Measurements from ENCODE around the gene MRPL37.

MRPL37 gene

DNA sequence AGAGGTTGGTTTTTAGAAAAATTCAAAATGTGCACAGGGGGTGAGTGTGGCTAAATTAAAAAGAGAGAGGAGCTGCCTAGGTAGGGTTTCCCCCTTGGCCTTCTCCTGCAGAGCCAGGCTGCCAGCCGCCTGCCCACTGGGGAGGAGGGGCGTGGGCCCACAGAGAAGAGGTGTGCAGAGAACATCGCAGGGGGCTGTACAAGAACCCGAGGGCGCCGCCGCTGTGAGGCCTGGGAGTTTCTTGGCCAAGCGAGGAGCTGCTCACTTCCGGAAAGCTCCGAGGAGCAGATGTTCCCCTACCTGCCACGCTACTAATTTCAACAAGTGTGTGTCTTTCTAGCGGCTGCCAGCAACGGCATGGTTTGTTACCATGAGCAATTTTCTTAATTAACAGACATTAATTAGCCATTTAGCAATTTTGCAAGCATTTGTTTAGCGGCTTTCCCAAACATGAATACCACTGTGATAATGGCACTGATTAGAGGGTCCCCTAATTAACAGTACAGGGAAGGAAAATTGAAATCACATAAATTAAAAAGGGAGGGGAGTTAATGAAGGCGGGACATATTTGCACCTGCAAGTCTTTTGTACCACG, 59.7 kb downstream of the MRPL37 start:
- Histone ChIP-seq H3K4me1 (ENCODE audit: control insufficient read depth, low read depth, low read length) (peaks cover 11% of the 10 kb centered on the region), H3K27me3 (ENCODE audit: control insufficient read depth, insufficient read depth, low read length) (no peaks in the 10 kb centered on the region), H3K9me3 (ENCODE audit: control insufficient read depth, low read depth, low read length) (no peaks in the 10 kb centered on the region), H3K4me3 (ENCODE audit: low read length) (no peak overlapping the region), H3K9ac (ENCODE audit: low read length) (no peak overlapping the region), H3K27ac (ENCODE audit: low read length) (no peak overlapping the region), H3K36me3 (ENCODE audit: control insufficient read depth, low read depth, low read length) (no peaks in the 10 kb centered on the region)

DNA sequence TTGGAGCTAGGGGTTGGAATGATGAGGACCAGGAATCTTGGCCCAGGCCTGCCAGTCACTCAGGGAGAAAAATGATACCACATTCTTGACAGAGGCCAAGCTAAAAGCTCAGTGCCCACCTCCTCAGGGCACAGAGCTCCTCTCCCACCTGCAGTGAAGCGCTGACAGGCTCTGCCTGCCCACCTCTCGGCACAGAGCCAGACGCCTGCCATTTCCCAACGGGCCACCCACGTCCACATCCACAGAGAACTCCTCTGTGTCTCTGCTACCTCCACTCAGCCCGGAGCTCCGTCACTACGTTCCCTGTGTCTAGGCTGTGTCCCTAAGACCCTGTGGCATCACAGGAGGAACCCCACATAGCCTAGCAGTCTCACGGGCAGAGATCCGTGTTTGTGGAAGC, 60.8 kb downstream of the MRPL37 start:
- Histone ChIP-seq H3K4me3 (ENCODE audit: low read length) (no peak overlapping the region), H3K27me3 (ENCODE audit: control insufficient read depth, insufficient read depth, low read length) (no peaks in the 10 kb centered on the region), H3K9me3 (ENCODE audit: control insufficient read depth, low read depth, low read length) (no peaks in the 10 kb centered on the region), H3K36me3 (ENCODE audit: control insufficient read depth, low read depth, low read length) (no peaks in the 10 kb centered on the region), H3K9ac (ENCODE audit: low read length) (no peak overlapping the region), H3K4me1 (ENCODE audit: control insufficient read depth, low read depth, low read length) (peaks cover 11% of the 10 kb centered on the region), H3K27ac (ENCODE audit: low read length) (no peak overlapping the region)

DNA sequence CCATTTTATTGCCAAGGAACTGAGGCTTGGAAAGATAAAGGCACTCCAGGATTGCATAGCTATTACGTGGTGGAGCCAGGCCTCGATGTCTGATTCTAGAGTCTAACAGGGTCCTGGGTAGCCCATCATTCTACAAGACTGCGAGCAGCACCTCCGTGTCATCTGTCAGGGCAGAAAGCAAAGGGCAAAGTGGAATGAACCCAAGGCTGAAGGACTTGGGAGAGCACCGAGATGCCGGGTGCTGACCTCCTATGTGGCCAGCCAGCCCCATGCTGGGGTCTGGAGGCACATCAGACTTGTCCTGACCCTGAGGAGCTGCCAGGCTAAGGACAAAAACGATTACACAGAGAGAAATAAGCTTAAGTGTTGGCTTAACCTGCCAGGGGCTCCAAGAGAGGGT, 62.3 kb downstream of the MRPL37 start:
- H3K27me3 ChIP-seq (ENCODE audit: control insufficient read depth, insufficient read depth, low read length), result no peaks in the 10 kb centered on the region
- no peak overlapping the region for H3K9ac ChIP-seq (ENCODE audit: low read length)
- H3K9me3 ChIP-seq (ENCODE audit: control insufficient read depth, low read depth, low read length), result no peaks in the 10 kb centered on the region
- no peak overlapping the region for H3K27ac ChIP-seq (ENCODE audit: low read length)
- no peaks in the 10 kb centered on the region for H3K36me3 ChIP-seq (ENCODE audit: control insufficient read depth, low read depth, low read length)
- peaks cover 3% of the 10 kb centered on the region for H3K4me1 ChIP-seq (ENCODE audit: control insufficient read depth, low read depth, low read length)
- no peak overlapping the region for H3K4me3 ChIP-seq (ENCODE audit: low read length)

DNA sequence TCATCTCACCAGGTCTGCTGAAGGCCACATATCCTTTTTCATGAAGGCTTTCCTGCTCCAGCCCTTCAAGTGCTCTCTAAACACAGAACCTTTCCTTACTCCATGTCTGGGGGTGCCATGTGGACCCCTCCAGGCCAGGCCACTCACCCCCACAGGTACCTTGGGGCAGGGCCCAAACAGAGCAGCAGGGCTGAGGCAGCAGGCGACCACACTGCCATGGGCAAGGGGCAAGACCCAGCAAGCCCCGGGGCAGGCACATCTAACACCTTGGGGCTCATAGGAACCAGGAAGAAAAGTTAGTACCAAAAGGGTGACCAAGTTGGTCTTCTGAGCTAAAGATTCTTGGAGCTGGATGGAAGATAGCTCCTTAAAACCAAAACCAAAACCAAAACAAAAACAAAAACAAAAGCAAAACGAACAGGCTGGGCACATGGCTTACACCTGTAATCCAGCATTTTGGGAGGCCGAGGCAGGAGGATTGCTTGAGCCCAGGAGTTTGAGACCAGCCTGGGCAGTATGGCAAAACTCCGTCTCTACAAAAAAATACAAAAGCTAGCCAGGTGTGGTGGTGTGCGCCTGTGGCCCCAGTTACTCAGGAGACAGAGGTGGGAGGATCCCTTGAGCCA, 63.7 kb downstream of the MRPL37 start:
- Histone ChIP-seq H3K27me3 (ENCODE audit: control insufficient read depth, insufficient read depth, low read length) (no peaks in the 10 kb centered on the region), H3K27ac (ENCODE audit: low read length) (no peak overlapping the region), H3K4me3 (ENCODE audit: low read length) (no peak overlapping the region), H3K4me1 (ENCODE audit: control insufficient read depth, low read depth, low read length) (no peaks in the 10 kb centered on the region), H3K9ac (ENCODE audit: low read length) (no peak overlapping the region), H3K36me3 (ENCODE audit: control insufficient read depth, low read depth, low read length) (no peaks in the 10 kb centered on the region), H3K9me3 (ENCODE audit: control insufficient read depth, low read depth, low read length) (no peaks in the 10 kb centered on the region)

DNA sequence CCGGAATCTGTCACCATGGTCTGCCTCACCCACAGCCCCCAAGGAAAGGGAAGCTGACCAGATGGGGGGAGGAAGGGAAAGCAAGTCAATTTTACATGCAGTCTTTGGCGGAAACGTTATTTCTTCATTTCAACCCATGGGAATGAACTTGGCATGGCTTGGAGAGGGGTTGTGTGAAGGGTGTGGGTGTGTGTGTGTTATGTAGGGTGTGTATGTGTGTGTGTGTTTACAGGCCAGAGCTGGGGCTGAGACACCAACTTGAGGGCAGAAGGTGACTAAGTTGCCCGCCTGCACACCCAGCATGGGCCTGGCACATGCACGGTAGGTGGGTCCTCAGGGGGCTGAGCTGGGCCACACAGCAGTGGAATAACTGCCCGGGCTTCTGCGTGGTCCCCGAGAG, 65.2 kb downstream of the MRPL37 start:
- no peaks in the 10 kb centered on the region for H3K36me3 ChIP-seq (ENCODE audit: control insufficient read depth, low read depth, low read length)
- H3K9ac ChIP-seq (ENCODE audit: low read length), result no peak overlapping the region
- no peaks in the 10 kb centered on the region for H3K4me1 ChIP-seq (ENCODE audit: control insufficient read depth, low read depth, low read length)
- no peaks in the 10 kb centered on the region for H3K9me3 ChIP-seq (ENCODE audit: control insufficient read depth, low read depth, low read length)
- no peaks in the 10 kb centered on the region for H3K27me3 ChIP-seq (ENCODE audit: control insufficient read depth, insufficient read depth, low read length)
- H3K4me3 ChIP-seq (ENCODE audit: low read length), result no peak overlapping the region
- no peak overlapping the region for H3K27ac ChIP-seq (ENCODE audit: low read length)

DNA sequence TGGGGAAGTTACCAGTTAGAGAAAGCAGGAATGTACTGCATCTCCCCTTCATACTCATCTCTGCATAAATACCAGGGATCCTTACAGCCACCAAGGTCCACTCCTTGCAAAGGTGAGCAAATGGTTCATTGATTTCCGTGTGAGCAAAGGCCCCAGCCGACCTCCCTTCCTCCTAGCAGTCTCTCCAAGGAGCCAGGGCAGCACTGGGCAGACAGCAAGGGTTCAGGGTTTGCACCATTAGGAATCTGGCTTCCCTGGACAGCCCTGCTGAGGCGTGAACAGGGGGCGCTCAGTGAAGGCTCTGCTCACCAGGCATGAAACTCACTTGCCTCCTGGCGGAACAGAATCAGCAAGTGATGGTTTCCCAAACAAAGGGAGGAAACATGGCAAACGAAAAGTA, 65.7 kb downstream of the MRPL37 start:
- Histone ChIP-seq H3K4me1 (ENCODE audit: control insufficient read depth, low read depth, low read length) (no peaks in the 10 kb centered on the region), H3K27ac (ENCODE audit: low read length) (no peak overlapping the region)

DNA sequence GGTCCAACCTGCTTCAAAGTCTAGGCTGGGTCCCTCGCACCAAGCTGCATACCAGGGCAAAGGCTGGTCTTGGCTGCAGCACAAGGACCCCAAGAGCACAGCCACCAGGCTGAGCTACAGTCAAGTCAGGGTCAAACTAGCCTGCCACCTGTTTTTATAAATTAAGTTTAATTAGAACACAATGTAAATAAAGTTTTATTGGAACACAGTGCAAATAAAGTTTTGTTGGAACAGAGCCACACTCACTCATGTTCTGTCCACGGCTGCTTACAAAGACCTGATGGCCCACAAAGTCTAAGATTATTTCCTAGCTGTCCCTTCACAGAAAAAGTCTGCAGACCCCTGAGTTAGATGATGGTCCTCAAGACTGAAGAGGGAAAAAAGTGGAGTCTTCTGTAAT, 66.2 kb downstream of the MRPL37 start:
- Histone ChIP-seq H3K9me3 (ENCODE audit: control insufficient read depth, low read depth, low read length) (no peaks in the 10 kb centered on the region), H3K36me3 (ENCODE audit: control insufficient read depth, low read depth, low read length) (no peaks in the 10 kb centered on the region), H3K4me3 (ENCODE audit: low read length) (no peak overlapping the region), H3K9ac (ENCODE audit: low read length) (no peak overlapping the region), H3K27ac (ENCODE audit: low read length) (no peak overlapping the region), H3K27me3 (ENCODE audit: control insufficient read depth, insufficient read depth, low read length) (no peaks in the 10 kb centered on the region), H3K4me1 (ENCODE audit: control insufficient read depth, low read depth, low read length) (no peaks in the 10 kb centered on the region)

More for the DNA sequence above, 65.7 kb downstream of the MRPL37 start:
- no peaks in the 10 kb centered on the region for H3K36me3 ChIP-seq (ENCODE audit: control insufficient read depth, low read depth, low read length)
- H3K4me3 ChIP-seq (ENCODE audit: low read length), result no peak overlapping the region
- no peaks in the 10 kb centered on the region for H3K9me3 ChIP-seq (ENCODE audit: control insufficient read depth, low read depth, low read length)
- H3K9ac ChIP-seq (ENCODE audit: low read length), result no peak overlapping the region
- no peaks in the 10 kb centered on the region for H3K27me3 ChIP-seq (ENCODE audit: control insufficient read depth, insufficient read depth, low read length)

DNA sequence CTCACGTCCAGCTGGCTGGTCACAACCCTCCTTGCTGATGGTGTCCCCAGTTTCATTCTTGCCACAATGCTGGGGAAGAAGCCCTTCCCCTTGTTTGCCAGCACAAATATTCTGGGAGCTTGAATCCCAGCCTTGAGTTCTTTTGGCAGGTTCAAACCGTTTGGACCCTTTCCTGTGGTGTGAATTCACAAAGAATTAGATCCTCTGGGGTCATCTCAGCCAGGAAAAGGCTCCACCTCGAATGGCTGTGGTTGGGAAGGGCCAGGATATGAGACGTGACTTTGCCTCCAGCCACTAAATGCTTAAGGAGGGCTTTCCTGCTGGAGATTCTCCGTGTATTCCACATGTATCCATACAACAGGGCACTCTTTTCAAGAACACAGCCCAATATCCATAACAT, 66.9 kb downstream of the MRPL37 start:
- no peaks in the 10 kb centered on the region for H3K4me1 ChIP-seq (ENCODE audit: control insufficient read depth, low read depth, low read length)
- no peaks in the 10 kb centered on the region for H3K36me3 ChIP-seq (ENCODE audit: control insufficient read depth, low read depth, low read length)
- no peak overlapping the region for H3K4me3 ChIP-seq (ENCODE audit: low read length)
- no peak overlapping the region for H3K27ac ChIP-seq (ENCODE audit: low read length)
- no peak overlapping the region for H3K9ac ChIP-seq (ENCODE audit: low read length)
- no peaks in the 10 kb centered on the region for H3K9me3 ChIP-seq (ENCODE audit: control insufficient read depth, low read depth, low read length)
- no peaks in the 10 kb centered on the region for H3K27me3 ChIP-seq (ENCODE audit: control insufficient read depth, insufficient read depth, low read length)
